SK-MEL-5 (cell line): Measurements from ENCODE around the gene PAQR3. TPM values are rescaled to one million over a fixed set of nuclear protein-coding genes. Genes with fewer than 3 reads are reported as not detected.
"Not testable (repeated sequence)": the region's sequence is repeated elsewhere in the genome, so short reads cannot be mapped to it uniquely, and the experiment has no call there.

Experiments used
- DNase-seq: peaks from one replicate; pipeline ENCODE4 v3.0.0-alpha.2; 2016; ENCODE audit warnings: low read depth, low spot score
- in situ Hi-C: cut with HindIII; loops from 2 replicates; pipeline ENCODE4 v1.10.0; 2016; ENCODE audit warnings: low sequenced_read_pairs, high pct_unique_total_duplicates, low pct_unique_long_range_greater_than_20kb
- small RNA-seq, 2 experiments: library from RNA; depleted of rRNA; stranded (forward); fragments of <200 nt; gene quantifications; one replicate each; pipeline ENCODE3, GENCODE V24; 2014
- total RNA-seq: library from RNA; depleted of rRNA; stranded (reverse); fragments of >200 nt; shearing (Covaris generic); gene quantifications from 2 replicates; pipeline ENCODE4 v1.2.3, GENCODE V29; 2014; rRNA removed

The PAQR3 gene
- total RNA-seq, 1 experiment from 2014 or later, result 11.6 TPM

DNA sequence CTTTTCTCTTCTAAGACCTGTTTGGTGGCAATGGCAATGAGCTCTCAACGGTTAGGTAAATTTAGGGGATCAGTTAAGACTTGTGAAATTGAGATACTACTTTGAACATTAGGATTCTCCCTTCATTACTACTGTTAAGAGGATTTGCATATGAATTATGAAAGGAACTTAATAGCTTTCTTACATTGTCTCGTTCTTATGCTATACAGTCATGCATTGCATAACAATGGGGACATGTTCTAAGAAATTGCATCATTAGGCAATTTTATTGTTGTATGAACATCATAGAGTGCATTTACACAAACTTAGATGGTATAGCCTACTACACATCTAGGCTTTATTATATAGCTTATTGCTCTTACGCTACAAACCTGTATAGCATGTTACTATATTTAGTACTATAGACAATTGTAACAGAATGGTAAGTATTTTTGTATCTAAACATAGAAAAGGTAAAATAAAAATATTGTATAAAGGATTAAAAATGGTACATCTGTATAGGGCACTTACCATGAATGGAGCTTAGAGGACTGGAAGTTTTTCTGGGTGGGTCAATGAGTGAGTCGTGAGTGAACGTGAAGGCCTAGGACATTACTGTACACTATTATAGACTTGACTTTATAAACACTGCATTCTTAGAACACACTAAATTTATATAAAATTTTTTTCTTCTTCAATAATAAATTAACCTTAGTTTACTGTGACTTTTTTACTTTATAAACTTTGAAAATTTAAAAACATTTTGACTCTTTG lies 62.5 kb downstream of the PAQR3 start:
- in situ Hi-C loops, result no loop called here
- no peak for DNase-seq

DNA sequence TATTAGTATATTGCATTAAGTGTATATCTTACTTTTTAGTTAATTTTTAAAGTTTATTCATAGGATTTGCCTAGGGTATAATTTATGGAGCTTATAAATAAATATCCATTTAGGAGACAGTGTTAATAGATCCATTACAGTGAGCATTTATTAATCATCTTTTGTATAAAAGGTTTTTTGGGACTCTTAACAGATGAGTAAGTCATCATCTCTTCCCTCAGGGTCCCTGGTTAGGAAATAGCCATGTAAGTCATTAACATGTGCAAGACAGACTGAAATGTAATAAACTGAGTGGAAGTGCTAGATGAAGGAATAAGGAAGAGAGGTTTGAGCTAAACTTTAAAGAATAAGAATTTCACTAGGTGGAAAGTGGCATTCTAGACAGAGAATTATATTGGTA lies 69.2 kb downstream of the PAQR3 start:
- in situ Hi-C loops, result loop anchor here (25.0 kb wide), 1 partner anchor 258 kb away; no protein-coding TSS in a partner anchor
- no peak for DNase-seq

DNA sequence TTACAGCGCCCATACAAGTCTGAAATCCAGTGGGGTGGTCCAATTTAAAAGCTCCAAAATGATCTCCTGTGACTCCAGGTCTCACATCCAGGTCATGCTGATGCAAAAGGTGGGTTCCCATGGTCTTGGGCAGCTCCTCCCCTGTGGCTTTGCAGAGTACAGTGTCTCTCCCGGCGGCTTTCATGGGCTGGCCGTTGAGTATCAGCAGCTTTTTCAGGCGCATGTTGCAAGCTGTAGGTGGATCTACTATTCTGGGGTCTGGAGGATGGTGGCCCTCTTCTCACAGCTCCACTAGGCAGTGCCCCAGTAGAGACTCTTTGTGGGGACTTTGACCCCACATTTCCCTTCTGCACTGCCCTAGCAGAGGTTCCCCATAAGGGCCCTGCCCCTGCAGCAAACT lies 70.5 kb downstream of the PAQR3 start:
- DNase-seq, result not testable (repeated sequence)
- in situ Hi-C loops, result loop anchor here (25.0 kb wide), 1 partner anchor 256 kb away; no protein-coding TSS in a partner anchor

DNA sequence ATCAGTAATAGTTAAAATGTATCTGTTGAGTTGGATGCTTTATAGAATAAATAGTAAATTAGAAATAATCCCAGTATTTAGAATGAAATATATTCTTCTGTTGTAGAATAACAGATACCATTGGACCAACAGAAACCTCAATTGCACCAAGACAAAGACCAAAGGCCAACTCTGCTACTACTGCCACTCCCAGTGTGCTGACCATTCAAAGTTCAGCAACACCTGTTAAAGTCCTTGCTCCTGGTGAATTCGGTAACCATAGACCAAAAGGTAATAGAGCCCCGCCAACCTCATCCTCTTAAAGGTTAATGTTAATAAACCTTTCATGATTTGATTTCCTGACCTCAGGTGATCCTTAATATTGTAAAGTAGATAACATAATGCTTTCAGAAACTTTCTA lies 73.8 kb downstream of the PAQR3 start:
- no peak for DNase-seq
- in situ Hi-C loops, result loop anchor here (25.0 kb wide), 1 partner anchor 253 kb away; no protein-coding TSS in a partner anchor

DNA sequence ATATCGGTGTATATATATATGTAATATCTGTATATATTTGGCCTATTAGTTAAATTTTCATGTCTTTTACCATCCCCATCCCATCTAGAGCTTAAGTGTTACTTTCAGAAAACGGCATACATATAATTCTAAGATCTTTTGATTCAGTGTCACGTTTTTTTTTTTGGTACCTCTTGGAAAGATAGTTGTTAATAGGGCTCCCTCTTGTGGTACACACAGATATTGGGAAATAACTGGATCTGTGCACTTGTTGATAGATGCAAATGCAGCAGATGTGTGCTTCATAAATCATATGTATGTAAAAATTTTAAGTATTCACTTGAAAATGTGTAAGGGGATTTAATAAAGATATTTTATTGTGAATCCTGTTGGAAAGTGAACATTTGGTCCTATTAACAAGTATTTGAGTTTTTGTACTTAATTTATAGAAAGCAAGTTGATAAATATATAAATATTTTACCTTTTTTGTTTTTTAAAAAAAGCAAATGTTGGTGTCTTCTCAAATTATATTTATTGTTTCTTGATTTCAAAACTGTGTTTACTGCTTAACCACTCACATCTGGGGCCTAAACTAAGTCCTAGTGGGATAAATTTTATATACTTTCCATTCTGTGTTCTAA lies 74.7 kb downstream of the PAQR3 start:
- DNase-seq, result peak; percentile 76
- in situ Hi-C loops, result loop anchor here (25.0 kb wide), 1 partner anchor 252 kb away; no protein-coding TSS in a partner anchor

DNA sequence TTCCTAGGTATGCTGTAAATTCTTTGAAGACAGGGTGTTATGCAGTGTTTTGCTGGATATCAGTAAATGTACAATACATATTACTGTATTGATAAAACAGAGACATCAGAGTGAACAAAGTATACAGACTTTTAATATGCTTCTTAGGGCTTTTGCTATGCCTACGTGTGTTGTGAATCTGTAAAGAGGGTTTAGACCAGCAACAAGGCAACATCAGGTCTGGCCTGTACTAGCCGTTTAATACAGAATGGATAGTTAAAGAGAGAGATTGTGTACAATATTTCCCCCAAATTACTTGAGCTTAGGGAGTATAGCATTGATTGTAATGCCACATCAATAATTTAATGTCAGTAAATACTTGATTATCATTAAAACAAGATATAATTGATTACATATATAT lies 75.2 kb downstream of the PAQR3 start:
- in situ Hi-C loops, result loop anchor here (25.0 kb wide), 1 partner anchor 252 kb away; no protein-coding TSS in a partner anchor

DNA sequence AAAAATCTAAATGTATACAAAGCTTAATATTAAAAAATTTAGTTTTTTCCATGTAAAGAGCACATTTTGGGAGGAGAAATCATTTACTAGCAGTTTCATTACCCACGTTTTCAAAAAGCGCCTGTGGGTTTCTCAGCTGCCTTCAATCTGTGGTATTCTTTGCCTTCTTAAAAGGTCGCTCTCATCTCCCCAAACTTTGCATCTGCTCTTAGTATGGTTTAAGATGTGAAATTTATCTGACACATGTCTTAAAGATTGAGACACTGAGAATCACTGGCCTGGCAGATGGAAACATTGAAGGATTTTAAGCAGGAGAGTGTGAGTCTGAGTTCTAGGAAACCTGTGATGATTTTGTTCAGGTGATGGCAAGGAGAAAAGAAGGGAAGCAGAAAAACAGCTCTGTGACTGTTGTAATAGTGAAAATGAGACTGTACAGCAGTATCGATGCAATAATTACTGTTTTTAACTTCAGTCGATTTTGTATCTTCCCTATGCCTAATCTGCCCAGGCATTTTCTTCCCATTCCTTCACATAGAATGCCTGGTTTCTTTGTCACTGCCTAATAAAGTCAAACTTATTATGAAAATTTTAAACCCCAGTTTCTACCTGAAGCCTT lies 75.9 kb downstream of the PAQR3 start:
- DNase-seq, result no peak
- in situ Hi-C loops, result loop anchor here (25.0 kb wide), 1 partner anchor 251 kb away; no protein-coding TSS in a partner anchor

More for the DNA sequence above, 75.2 kb downstream of the PAQR3 start:
- DNase-seq, result no peak

DNA sequence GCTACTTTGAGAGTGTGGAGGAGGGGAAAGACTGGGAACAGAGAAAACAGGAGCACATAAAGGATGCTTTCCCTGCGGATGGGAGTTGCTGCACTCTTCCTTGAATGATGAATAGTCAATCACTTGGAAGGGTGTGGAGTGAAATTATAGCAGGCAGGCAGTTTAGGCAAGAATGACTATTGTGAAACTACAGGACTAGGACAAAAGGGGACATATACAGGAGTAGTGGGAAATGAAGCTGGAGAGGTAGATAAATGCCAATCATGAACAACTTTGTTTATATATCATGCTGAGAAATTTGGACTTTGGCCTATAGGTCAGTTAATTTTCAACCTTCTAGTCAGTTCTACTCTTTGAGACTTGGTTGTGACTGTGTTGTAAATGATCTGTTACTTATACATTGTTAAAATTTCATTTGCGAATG lies 76.9 kb downstream of the PAQR3 start:
- DNase-seq, result no peak
- in situ Hi-C loops, result loop anchor here (25.0 kb wide), 1 partner anchor 250 kb away; no protein-coding TSS in a partner anchor

Small RNAs within 50 kb of the gene (small RNA-seq; reads per million reads assigned to genes)
- gene RN7SL127P, result 0 to 0.14 reads per million in 2 experiments

Other genes starting within 250 kb of the PAQR3 start
- gene BMP2K, start 163.1 kb downstream of the PAQR3 start, total RNA-seq, result 21.4 and 22.9 TPM in 2 replicates